Right ventricle myocardium inferior (tissue), 1 donor: ENCODE results near the gene ANKRD22. TPM values are rescaled to one million over a fixed set of nuclear protein-coding genes. Genes with fewer than 3 reads are reported as not detected.
A peak's percentile ranks its signal among the peaks of the same experiment; 100 is the strongest.

Experiments used
- ATAC-seq: fragments of 200-7000 bp; cut with Tn5 transposase; one replicate; pipeline ENCODE4 v1.9.1; 2020; ENCODE audit warnings: mild to moderate bottlenecking, moderate library complexity
- DNase-seq: peaks from one replicate; pipeline ENCODE4 v3.0.0; 2021; ENCODE audit errors: missing footprints
- intact Hi-C: fragments of 100-400 bp; cut with DNase I; formaldehyde crosslinking; loops from one replicate; pipeline ENCODE4 v1.11.0; 2022
- total RNA-seq: library from RNA; stranded (reverse); fragmentation: NEBNext Ultra II Directional; extraction: Animal tissue kit (Norgen Biotek cat#: 25700); gene quantifications from one replicate; pipeline ENCODE4 v1.2.1, GENCODE V29; 2021
- donor health status: DM: no; HTN: yes; CAD: no; lungs with severe emphysema.

The ANKRD22 gene
- total RNA-seq, 1 donor from 2014 or later: not detected

- ATAC-seq (no peak), DNase-seq (no peak)
- intact Hi-C loops: loop anchor here (2.0 kb wide), 1 partner anchor 228 kb away; the partner anchor contains the start of gene RNLS
Observed at GRCh38 chr10:88810196-88810961, 41.3 kb downstream of the ANKRD22 start.

GRCh38 chr10:88809621-88810020, 42.0 kb downstream of the ANKRD22 start:
- DNase-seq (no peak), ATAC-seq (no peak)
- intact Hi-C loops: loop anchor here (2.0 to 5.0 kb wide), 2 partner anchors 122 to 227 kb away; partner anchors contain the start of gene RNLS

GRCh38 chr10:88805924-88806323, 45.7 kb downstream of the ANKRD22 start:
- intact Hi-C loops: loop anchor here (5.0 kb wide), 1 partner anchor 119 kb away; no protein-coding TSS in a partner anchor
- no peak for ATAC-seq
- no peak for DNase-seq

GRCh38 chr10:88805361-88805760, 46.3 kb downstream of the ANKRD22 start:
- ATAC-seq (no peak), DNase-seq (no peak)
- intact Hi-C loops: loop anchor here (5.0 kb wide), 1 partner anchor 118 kb away; no protein-coding TSS in a partner anchor

- intact Hi-C loops: no loop called here
- DNase-seq: no peak
- no peak for ATAC-seq
Observed at GRCh38 chr10:88804083-88804812, 47.4 kb downstream of the ANKRD22 start.

- ATAC-seq (no peak), DNase-seq (no peak)
- intact Hi-C loops: no loop called here
Observed at GRCh38 chr10:88803641-88804040, 48.0 kb downstream of the ANKRD22 start.

- no peak for ATAC-seq
- intact Hi-C loops: no loop called here
Observed at GRCh38 chr10:88802523-88803285, 48.9 kb downstream of the ANKRD22 start, which contains the start of gene LIPM. LIPM (plus strand) TSS chr10:88802730; CDS start chr10:88802897, 167 bp downstream.

GRCh38 chr10:88800152-88801125, 51.2 kb downstream of the ANKRD22 start:
- ATAC-seq (no peak), DNase-seq (no peak)
- intact Hi-C loops: no loop called here

More at GRCh38 chr10:88802523-88803285, 48.9 kb downstream of the ANKRD22 start, which contains the start of gene LIPM:
- no peak for DNase-seq

GRCh38 chr10:88794731-88795130, 56.9 kb downstream of the ANKRD22 start:
- ATAC-seq (no peak), DNase-seq (no peak)
- intact Hi-C loops: no loop called here

- intact Hi-C loops: no loop called here
- DNase-seq (no peak), ATAC-seq (no peak)
Observed at GRCh38 chr10:88793712-88794299, 57.8 kb downstream of the ANKRD22 start.

GRCh38 chr10:88792661-88793060, 59.0 kb downstream of the ANKRD22 start:
- intact Hi-C loops: no loop called here
- DNase-seq (peak; percentile 77), ATAC-seq (peak; percentile 65)

GRCh38 chr10:88791924-88792323, 59.7 kb downstream of the ANKRD22 start:
- no peak for DNase-seq
- intact Hi-C loops: no loop called here
- no peak for ATAC-seq

- intact Hi-C loops: loop anchor here (5.0 kb wide), 1 partner anchor 102 kb away; no protein-coding TSS in a partner anchor
- ATAC-seq (no peak), DNase-seq (no peak)
Observed at GRCh38 chr10:88788924-88789323, 62.7 kb downstream of the ANKRD22 start.

- DNase-seq (no peak), ATAC-seq (no peak)
- intact Hi-C loops: loop anchor here (5.0 kb wide), 1 partner anchor 100 kb away; no protein-coding TSS in a partner anchor
Observed at GRCh38 chr10:88787463-88787862, 64.2 kb downstream of the ANKRD22 start.

- ATAC-seq (no peak), DNase-seq (no peak)
- intact Hi-C loops: loop anchor here (5.0 kb wide), 1 partner anchor 99 kb away; no protein-coding TSS in a partner anchor
Observed at GRCh38 chr10:88786032-88786770, 65.4 kb downstream of the ANKRD22 start.

- intact Hi-C loops: no loop called here
- DNase-seq (no peak), ATAC-seq (no peak)
Observed at GRCh38 chr10:88783724-88784123, 67.9 kb downstream of the ANKRD22 start.

GRCh38 chr10:88782222-88782621, 69.4 kb downstream of the ANKRD22 start:
- intact Hi-C loops: no loop called here
- ATAC-seq: no peak
- DNase-seq: no peak
